SH-SY5Y (cell line): ENCODE data around the gene GALR1.

Experiments
- GATA2 ChIP-seq: IDR thresholded peaks from 2 replicates; pipeline ENCODE4 v1.6.1; 2011; ENCODE audit warnings: mild to moderate bottlenecking, low read depth, low read length
- GATA3 ChIP-seq: IDR thresholded peaks from 2 replicates; pipeline ENCODE4 v1.6.1; 2011; ENCODE audit warnings: low read depth, mild to moderate bottlenecking, low read length, moderate library complexity

DNA sequence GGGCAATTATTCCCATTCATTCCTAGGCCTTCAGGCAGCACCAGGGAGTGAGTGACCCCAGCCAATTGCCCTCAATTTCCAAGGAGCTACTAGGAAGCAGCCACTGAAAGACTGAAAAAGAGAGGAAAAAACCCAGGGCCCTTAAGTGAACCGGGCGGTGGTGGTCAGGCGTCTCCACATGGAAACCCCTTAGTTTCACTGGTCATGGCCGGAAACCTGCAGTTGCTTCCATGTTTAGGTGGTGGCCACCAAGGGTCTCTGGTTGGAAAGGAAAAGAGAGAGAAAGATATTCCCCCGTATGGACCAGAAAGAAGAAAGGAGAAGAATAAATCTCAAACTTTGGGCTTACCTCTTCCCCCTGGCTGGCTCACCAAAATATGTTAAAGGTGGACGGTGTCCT lies 64.9 kb downstream of the GALR1 start:
- TF ChIP-seq GATA2 = no peak
- no peak for TF ChIP-seq GATA3
